ENCODE measurements around the gene GEMIN5.

- TF ChIP-seq POLR2A (IDR thresholded peaks at IDR 0.05; ENCODE audit: low read length) (no peak), MYC (IDR thresholded peaks at IDR 0.05; ENCODE audit: borderline replicate concordance, low read length) (no peak), PBX3 (IDR thresholded peaks at IDR 0.05) (no peak), EP300 (IDR thresholded peaks at IDR 0.05) (no peak), RFX5 (IDR thresholded peaks at IDR 0.05) (no peak), NPAS2 (CRISPR knock-in tag; IDR thresholded peaks at IDR 0.05; ENCODE audit: borderline replicate concordance) (no peak), CTCF (IDR thresholded peaks at IDR 0.05) (no peak), HOXA7 (CRISPR knock-in tag; IDR thresholded peaks at IDR 0.05) (no peak), FOXS1 (CRISPR knock-in tag; IDR thresholded peaks at IDR 0.05) (no peak), RCOR1 (IDR thresholded peaks at IDR 0.05; ENCODE audit: low read depth, low read length) (no peak), KDM1A (IDR thresholded peaks at IDR 0.05; ENCODE audit: low read depth) (no peak), CHD2 (IDR thresholded peaks at IDR 0.05; ENCODE audit: low read length, partially characterized antibody) (no peak), EHMT2 (IDR thresholded peaks at IDR 0.05; ENCODE audit: low read depth) (no peak), CEBPB (IDR thresholded peaks at IDR 0.05) (no peak)
Observed at GRCh38 chr5:154933537-154933936, 4.5 kb downstream of the GEMIN5 start.
